B cell (primary cell): ENCODE measurements around the gene PCBP3. TPM values are rescaled to one million over a fixed set of nuclear protein-coding genes. Genes with fewer than 3 reads are reported as not detected.
"Not testable (repeated sequence)": the region's sequence is repeated elsewhere in the genome, so short reads cannot be mapped to it uniquely, and the experiment has no call there.

Experiments used
- ATAC-seq: fragments of 200-7000 bp; cut with Tn5 transposase; one replicate; pipeline ENCODE4 v1.10.0; 2021; ENCODE audit warnings: low read depth, mild to moderate bottlenecking, moderate number of reproducible peaks, moderate library complexity
- CTCF ChIA-PET: fragments of 350-600 bp; sonication (Branson Sonifier 250); formaldehyde crosslinking; loops from one replicate; lab custom pipeline; 2021; ENCODE audit warnings: antibody characterized with exemption, inconsistent platforms; lab: Charles Lee
- POLR2A ChIA-PET: fragments of 350-600 bp; sonication (Branson Sonifier 250); formaldehyde crosslinking; loops from one replicate; lab custom pipeline; 2021; ENCODE audit warnings: antibody characterized with exemption; lab: Charles Lee
- DNase-seq: peaks from one replicate; pipeline ENCODE4 v3.0.0; 2013
- H2AFZ ChIP-seq: 2 replicates; pipeline ENCODE4 v1.6.1; 2012; ENCODE audit warnings: mild to moderate bottlenecking, low read depth, low read length; ENCODE audit not compliant: insufficient read depth, poor library complexity, severe bottlenecking
- H3K27ac ChIP-seq, 2 donors: 1 replicate in 1 of 2; 2 replicates in 1 of 2; pipeline ENCODE4 v1.5.1; 2012 to 2013; ENCODE audit warnings: low read length in 2 of 2, mild to moderate bottlenecking in 2 of 2, moderate library complexity in 1 of 2
- H3K27me3 ChIP-seq, 4 experiments: fragments of 200-600 bp in 1 of 4; sonication (generic) in 1 of 4; replicated peaks in 1 of 4; 1 replicate in 2 of 4; 2 replicates in 2 of 4; pipeline versions ENCODE4 v1.6.1 to v1.7.0; 2013 to 2016; ENCODE audit warnings: low read length in 3 of 4, mild to moderate bottlenecking in 2 of 4, mixed read lengths in 1 of 4, moderate library complexity in 1 of 4; ENCODE audit not compliant: insufficient read depth in 4 of 4, control insufficient read depth in 3 of 4; ENCODE audit errors: control extremely low read depth in 1 of 4
- H3K36me3 ChIP-seq, 2 experiments: replicated peaks in 1 of 2; 1 replicate in 1 of 2; 2 replicates in 1 of 2; pipeline versions ENCODE4 v1.6.1 to v1.7.1; 2013; ENCODE audit warnings: low read length in 1 of 2; ENCODE audit not compliant: insufficient read depth in 2 of 2, control insufficient read depth in 1 of 2; ENCODE audit errors: control extremely low read depth in 1 of 2, extremely low read depth in 1 of 2
- H3K4me1 ChIP-seq, 2 donors: fragments of 200-600 bp in 1 of 2; sonication (generic) in 1 of 2; 1 replicate in 1 of 2; 2 replicates in 1 of 2; pipeline versions ENCODE4 v1.5.1 to v1.6.1; 2013 to 2017; ENCODE audit warnings: low read length in 2 of 2; ENCODE audit not compliant: control insufficient read depth in 2 of 2, insufficient read depth in 2 of 2
- H3K4me2 ChIP-seq: replicated peaks from 2 replicates; pipeline ENCODE3; 2012; ENCODE audit warnings: mild to moderate bottlenecking, low read depth, low read length; ENCODE audit not compliant: poor library complexity, severe bottlenecking
- H3K4me3 ChIP-seq, 5 experiments: fragments of 200-600 bp in 1 of 5; sonication (generic) in 1 of 5; 1 replicate in 3 of 5; 2 replicates in 2 of 5; pipeline versions ENCODE4 v1.5.1 to v1.7.0; 2011 to 2016; ENCODE audit warnings: low read length in 4 of 5, mild to moderate bottlenecking in 4 of 5, low read depth in 2 of 5, control low read depth in 1 of 5, moderate library complexity in 1 of 5; ENCODE audit not compliant: insufficient read depth in 1 of 5; ENCODE audit errors: control extremely low read depth in 1 of 5, extremely low read depth in 1 of 5
- H3K79me2 ChIP-seq: fragments of 200-600 bp; sonication (generic); one replicate; pipeline ENCODE4 v1.6.0; 2016; ENCODE audit warnings: low read length; ENCODE audit not compliant: control insufficient read depth, insufficient read depth
- H3K9ac ChIP-seq: fragments of 200-600 bp; sonication (generic); 2 replicates; pipeline ENCODE4 v1.6.1; 2017; ENCODE audit warnings: mild to moderate bottlenecking, low read length, moderate library complexity
- H3K9me3 ChIP-seq, 3 donors: one replicate each; pipeline versions ENCODE4 v1.6.1 to v1.7.1; 2013; ENCODE audit warnings: low read length in 2 of 3; ENCODE audit not compliant: control insufficient read depth in 2 of 3, insufficient read depth in 1 of 3; ENCODE audit errors: control extremely low read depth in 1 of 3
- H4K20me1 ChIP-seq: 2 replicates; pipeline ENCODE4 v1.6.0; 2012; ENCODE audit warnings: mild to moderate bottlenecking, low read length; ENCODE audit not compliant: insufficient read depth, control insufficient read depth, poor library complexity, severe bottlenecking
- H3K27ac Mint-ChIP-seq: one replicate; pipeline ENCODE4 v1.8.0; 2021; ENCODE audit warnings: mixed read lengths
- H3K27me3 Mint-ChIP-seq: one replicate; pipeline ENCODE4 v1.8.0; 2021; ENCODE audit warnings: mixed read lengths
- H3K4me1 Mint-ChIP-seq: one replicate; pipeline ENCODE4 v1.8.0; 2021; ENCODE audit warnings: mixed read lengths
- H3K4me3 Mint-ChIP-seq: one replicate; pipeline ENCODE4 v1.8.0; 2021; ENCODE audit warnings: mixed read lengths
- H3K9me3 Mint-ChIP-seq: one replicate; pipeline ENCODE4 v1.8.0; 2022; ENCODE audit warnings: mixed read lengths; ENCODE audit not compliant: insufficient read depth
- CTCF ChIP-seq: fragments of 200-600 bp; IDR thresholded peaks from one replicate; pipeline ENCODE4 v1.8.0; 2022; ENCODE audit warnings: antibody characterized with exemption, mild to moderate bottlenecking
- EZH2 ChIP-seq: IDR thresholded peaks from 2 replicates; pipeline ENCODE4 v1.6.1; 2012; ENCODE audit warnings: borderline replicate concordance, low read depth, mild to moderate bottlenecking, moderate library complexity, low read length; ENCODE audit not compliant: insufficient read depth, poor library complexity, severe bottlenecking
- WGBS: methylation state at CpG from one replicate; pipeline ENCODE4 v1.1.5; 2013; ENCODE audit warnings: missing lambda C conversion rate; ENCODE audit not compliant: insufficient coverage; 5-methylcytosine and 5-hydroxymethylcytosine counted together
- intact Hi-C: fragments of 100-400 bp; cut with micrococcal nuclease; formaldehyde crosslinking; loops from one replicate; pipeline ENCODE4 v1.10.0; 2022
- polyA plus RNA-seq: library from polyadenylated mRNA; depleted of rRNA; stranded (reverse); fragments of >200 nt; gene quantifications from 2 replicates; pipeline ENCODE4 v1.2.3, GENCODE V29; 2012
- total RNA-seq, 2 donors: library from RNA; stranded (reverse); fragments of 120-200 nt in 1 of 2; gene quantifications; 1 replicate in 1 of 2; 2 replicates in 1 of 2; pipeline versions ENCODE4 v1.2.3 to v1.2.4, GENCODE V29; 2013 to 2022

PCBP3 gene
- total and polyA plus RNA-seq, 2 donors (not counting 1 experiment from before 2014, with no cell fraction given), result 0.45 to 2.7 TPM

GRCh38 chr21:45959779-45960390, 316.4 kb downstream of the PCBP3 start:
- DNase-seq (no peak), ATAC-seq (no peak)
- Mint-ChIP-seq H3K9me3 (peaks cover 9% of the 10 kb centered on the region), H3K4me3 (no peak overlapping the region), H3K4me1 (peaks cover 1% of the 10 kb centered on the region), H3K27me3 (peaks cover 45% of the 10 kb centered on the region), H3K27ac (no peak overlapping the region)
- no peak overlapping the region for H3K27ac ChIP-seq
- H3K4me3 ChIP-seq, result no peak overlapping the region
- peaks cover 0 to 8% (median 0%) of the 10 kb centered on the region in 4 experiments for H3K27me3 ChIP-seq
- ChIA-PET CTCF (no interaction called here), POLR2A (no interaction called here)
- no peaks in the 10 kb centered on the region for H3K79me2 ChIP-seq
- H3K4me1 ChIP-seq, result no peaks in the 10 kb centered on the region
- no peak overlapping the region for H2AFZ ChIP-seq
- WGBS, result 90% methylated on average over 10 of the region's 11 CpGs
- no peak overlapping the region for H3K4me2 ChIP-seq
- intact Hi-C loops, result no loop called here
- H4K20me1 ChIP-seq, result no peaks in the 10 kb centered on the region
- peaks cover 0 to 32% (median 4%) of the 10 kb centered on the region in 3 donors for H3K9me3 ChIP-seq
- no peak overlapping the region for H3K9ac ChIP-seq
- H3K36me3 ChIP-seq, result no peaks in the 10 kb centered on the region
- TF ChIP-seq EZH2 (no peak), CTCF (no peak)

- H3K4me3 Mint-ChIP-seq, H3K27ac ChIP-seq, H3K9me3 Mint-ChIP-seq, H3K27ac Mint-ChIP-seq, H3K4me1 ChIP-seq, H3K36me3 ChIP-seq, CTCF ChIA-PET, H3K4me2 ChIP-seq, ATAC-seq, H4K20me1 ChIP-seq, DNase-seq, H3K4me3 ChIP-seq, H3K9ac ChIP-seq, H3K27me3 ChIP-seq, POLR2A ChIA-PET, H3K79me2 ChIP-seq, intact Hi-C loops, H2AFZ ChIP-seq, H3K4me1 Mint-ChIP-seq: not testable (repeated sequence)
- 89% methylated on average over 2 of the region's 2 CpGs for WGBS
- peaks cover 43% of the 10 kb centered on the region for H3K27me3 Mint-ChIP-seq
- peaks cover 0 to 36% (median 5%) of the 10 kb centered on the region in 3 donors for H3K9me3 ChIP-seq
These were observed 317.9 kb downstream of the PCBP3 start for GRCh38 chr21:45961408-45961807.
